Measurements from ENCODE around the gene ARL13B. TPM values are rescaled to one million over a fixed set of nuclear protein-coding genes. Genes with fewer than 3 reads are reported as not detected.
A peak's percentile ranks its signal among the peaks of the same experiment; 100 is the strongest.

The ARL13B gene
- total and polyA plus RNA-seq, 2 donors (not counting 1 experiment from before 2014, with no cell fraction given) = 8.4 to 10.7 TPM

GRCh38 chr3:93981649-93982048 lies 1.7 kb downstream of the ARL13B start:
- H3K4me2 ChIP-seq (ENCODE audit: extremely low read depth, insufficient read depth, low read length) = peak overlapping the region; percentile 86
- H3K4me3 ChIP-seq (replicated peaks in 1 of 4; ENCODE audit: control extremely low read depth in 1 of 4, insufficient read depth in 1 of 4, low read depth in 3 of 4, low read length in 4 of 4) = no peak overlapping the region
- no peak overlapping the region for H3K9ac ChIP-seq (ENCODE audit: insufficient read depth, low read length)

DNA sequence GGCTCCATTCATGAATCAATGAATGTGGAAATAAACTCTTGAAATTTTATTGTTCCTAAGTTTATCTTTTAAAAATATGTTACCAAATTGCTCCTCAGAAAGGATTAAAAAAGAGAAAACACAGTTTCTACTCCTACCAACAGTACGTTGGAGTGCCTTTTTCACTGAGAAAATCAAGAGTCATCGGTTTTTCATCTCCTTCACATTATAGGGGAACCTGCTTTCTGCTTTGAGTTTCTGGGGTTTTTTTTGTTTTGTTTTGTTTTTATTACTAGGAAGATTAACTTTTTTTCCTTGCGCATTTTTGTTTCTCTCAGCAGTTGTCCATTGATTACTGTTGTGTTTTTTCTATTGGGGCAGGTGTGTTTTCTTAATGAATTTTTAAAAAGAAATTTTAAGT lies 3.5 kb downstream of the ARL13B start:
- DNase-seq (ENCODE audit: low read depth in 2 of 2) = no peak
- no peak overlapping the region for H3K9ac ChIP-seq (ENCODE audit: insufficient read depth, low read length)
- no peaks in the 10 kb centered on the region for H3K4me1 ChIP-seq (ENCODE audit: control insufficient read depth, extremely low read depth, insufficient read depth, low read length)
- no peaks in the 10 kb centered on the region for H3K27me3 ChIP-seq (ENCODE audit: control insufficient read depth, insufficient read depth, low read length)
- H3K79me2 ChIP-seq (ENCODE audit: control insufficient read depth, insufficient read depth, low read length) = peaks cover 13% of the 10 kb centered on the region
- H2AFZ ChIP-seq (ENCODE audit: low read length) = no peak overlapping the region
- H3K4me3 ChIP-seq (replicated peaks in 1 of 4; ENCODE audit: control extremely low read depth in 1 of 4, insufficient read depth in 1 of 4, low read depth in 3 of 4, low read length in 4 of 4) = no peak overlapping the region
- H3K4me2 ChIP-seq (ENCODE audit: extremely low read depth, insufficient read depth, low read length) = no peak overlapping the region
- no peaks in the 10 kb centered on the region for H4K20me1 ChIP-seq (ENCODE audit: control insufficient read depth, extremely low read depth, insufficient read depth, low read length)
- no peak for TF ChIP-seq EZH2 (IDR thresholded peaks at IDR 0.05; ENCODE audit: low read length, missing control alignments)
- no peak for TF ChIP-seq CTCF (conservative IDR thresholded peaks at IDR 0.05 in 1 of 2, IDR thresholded peaks at IDR 0.05 in 1 of 2; ENCODE audit: low read depth in 1 of 2, low read length in 2 of 2)
- H3K9me3 ChIP-seq (ENCODE audit: control insufficient read depth, insufficient read depth, low read depth, low read length) = no peaks in the 10 kb centered on the region
- no peak overlapping the region for H3K27ac ChIP-seq (ENCODE audit: insufficient read depth, low read length)
- H3K36me3 ChIP-seq (ENCODE audit: control insufficient read depth, insufficient read depth, low read length) = no peaks in the 10 kb centered on the region

More at GRCh38 chr3:93981649-93982048, 1.7 kb downstream of the ARL13B start:
- peaks cover 13% of the 10 kb centered on the region for H3K79me2 ChIP-seq (ENCODE audit: control insufficient read depth, insufficient read depth, low read length)
- H3K4me1 ChIP-seq (ENCODE audit: control insufficient read depth, extremely low read depth, insufficient read depth, low read length) = no peaks in the 10 kb centered on the region
- H2AFZ ChIP-seq (ENCODE audit: low read length) = no peak overlapping the region
- H3K9me3 ChIP-seq (ENCODE audit: control insufficient read depth, insufficient read depth, low read depth, low read length) = no peaks in the 10 kb centered on the region
- DNase-seq (ENCODE audit: low read depth in 2 of 2) = no peak
- no peaks in the 10 kb centered on the region for H3K36me3 ChIP-seq (ENCODE audit: control insufficient read depth, insufficient read depth, low read length)
- no peak overlapping the region for H3K27ac ChIP-seq (ENCODE audit: insufficient read depth, low read length)
- no peaks in the 10 kb centered on the region for H4K20me1 ChIP-seq (ENCODE audit: control insufficient read depth, extremely low read depth, insufficient read depth, low read length)
- H3K27me3 ChIP-seq (ENCODE audit: control insufficient read depth, insufficient read depth, low read length) = no peaks in the 10 kb centered on the region
- TF ChIP-seq CTCF (conservative IDR thresholded peaks at IDR 0.05 in 1 of 2, IDR thresholded peaks at IDR 0.05 in 1 of 2; ENCODE audit: low read depth in 1 of 2, low read length in 2 of 2) = no peak

DNA sequence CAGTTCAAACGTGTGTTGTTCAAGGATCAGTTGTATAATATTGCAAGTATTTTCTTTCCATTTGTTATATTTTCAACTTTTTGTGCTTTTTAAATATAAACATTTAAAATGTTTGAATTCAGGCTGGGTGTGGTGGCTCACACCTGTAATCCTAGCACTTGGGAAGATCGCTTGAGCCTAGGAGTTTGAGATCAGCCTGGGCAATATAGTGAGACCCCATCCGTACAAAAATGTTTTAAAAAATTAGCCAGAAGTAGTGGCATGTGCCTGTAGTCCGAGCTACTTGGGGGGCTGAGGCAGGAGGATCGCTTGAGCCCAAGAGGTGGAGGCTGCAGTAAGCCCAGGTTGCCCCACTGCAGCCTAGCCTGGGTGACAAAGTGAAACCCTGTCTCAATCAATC lies 4.7 kb downstream of the ARL13B start:
- Histone ChIP-seq H3K4me2 (ENCODE audit: extremely low read depth, insufficient read depth, low read length) (no peak overlapping the region), H3K79me2 (ENCODE audit: control insufficient read depth, insufficient read depth, low read length) (peaks cover 13% of the 10 kb centered on the region), H3K4me3 (replicated peaks in 1 of 4; ENCODE audit: control extremely low read depth in 1 of 4, insufficient read depth in 1 of 4, low read depth in 3 of 4, low read length in 4 of 4) (no peak overlapping the region), H3K36me3 (ENCODE audit: control insufficient read depth, insufficient read depth, low read length) (no peaks in the 10 kb centered on the region), H3K27me3 (ENCODE audit: control insufficient read depth, insufficient read depth, low read length) (no peaks in the 10 kb centered on the region), H3K27ac (ENCODE audit: insufficient read depth, low read length) (no peak overlapping the region), H3K9me3 (ENCODE audit: control insufficient read depth, insufficient read depth, low read depth, low read length) (no peaks in the 10 kb centered on the region), H3K4me1 (ENCODE audit: control insufficient read depth, extremely low read depth, insufficient read depth, low read length) (no peaks in the 10 kb centered on the region), H2AFZ (ENCODE audit: low read length) (no peak overlapping the region), H3K9ac (ENCODE audit: insufficient read depth, low read length) (no peak overlapping the region), H4K20me1 (ENCODE audit: control insufficient read depth, extremely low read depth, insufficient read depth, low read length) (no peaks in the 10 kb centered on the region)
- TF ChIP-seq CTCF (conservative IDR thresholded peaks at IDR 0.05 in 1 of 2, IDR thresholded peaks at IDR 0.05 in 1 of 2; ENCODE audit: low read depth in 1 of 2, low read length in 2 of 2) (no peak), EZH2 (IDR thresholded peaks at IDR 0.05; ENCODE audit: low read length, missing control alignments) (no peak)
- DNase-seq (ENCODE audit: low read depth in 2 of 2) = no peak

Measured in fibroblast of lung (primary cell).